Cerebellar nuclear complex (tissue), 1 donor: ENCODE data around the gene PXMP2.
"Not testable (repeated sequence)": the region's sequence is repeated elsewhere in the genome, so short reads cannot be mapped to it uniquely, and the experiment has no call there.

ENCODE experiments used
- DNase-seq, 2 experiments: peaks; one replicate each; lab custom pipeline; 2025; lab: John Stamatoyannopoulos, UW

PXMP2 gene

DNA sequence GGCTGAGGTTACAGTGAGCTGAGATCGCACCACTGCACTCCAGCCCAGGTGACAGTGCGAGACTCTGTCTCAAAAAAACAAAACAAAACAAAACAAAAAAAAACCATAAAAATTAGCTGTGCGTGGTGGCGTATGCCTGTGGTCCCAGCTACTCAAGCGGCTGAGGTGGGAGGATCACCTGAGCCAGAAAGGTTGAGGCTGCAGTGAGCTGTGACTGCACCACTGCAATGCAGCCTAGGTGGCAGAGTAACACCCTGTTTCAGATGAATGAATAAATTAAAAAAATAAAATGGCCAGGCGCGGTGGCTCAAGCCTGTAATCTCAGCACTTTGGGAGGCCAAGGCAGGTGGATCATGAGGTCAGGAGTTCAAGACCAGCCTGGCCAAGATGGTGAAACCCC lies 66.3 kb downstream of the PXMP2 start:
- DNase-seq, result not testable (repeated sequence)

DNA sequence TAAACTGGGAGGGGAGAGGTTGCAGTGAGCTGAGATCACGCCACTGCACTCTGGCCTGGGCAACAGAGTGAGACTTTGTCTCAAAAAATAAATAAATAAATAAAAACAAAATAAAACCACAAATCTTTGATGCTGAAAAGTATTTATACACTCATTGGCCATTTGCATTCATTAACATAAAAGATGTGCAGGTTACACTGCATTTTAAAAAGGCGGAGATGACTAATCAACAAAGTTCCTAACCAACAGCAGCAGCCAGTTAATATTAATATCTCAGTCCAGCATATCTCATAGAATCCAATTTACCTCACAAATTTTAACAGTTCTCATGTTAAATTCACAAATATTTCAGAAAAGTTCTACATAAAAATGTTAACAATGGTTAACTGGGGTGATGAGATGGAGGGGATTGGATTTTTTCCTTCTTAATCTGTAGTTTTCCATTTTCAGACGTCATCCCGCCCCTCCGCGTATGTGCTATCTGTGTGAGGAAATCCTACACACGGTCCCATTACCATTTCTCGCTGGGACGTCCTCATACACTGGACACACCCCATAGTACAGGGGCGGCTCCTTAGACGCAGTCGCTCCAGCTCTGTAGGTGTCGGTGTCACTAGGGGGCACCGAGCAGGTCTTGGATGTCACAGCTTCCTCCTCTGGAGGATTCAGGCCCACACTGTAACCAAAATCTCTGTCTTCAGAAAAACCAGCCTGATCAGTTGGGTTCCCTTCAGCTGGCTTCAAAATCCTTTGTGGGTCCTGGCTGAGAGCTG lies 67.0 kb downstream of the PXMP2 start:
- no peak for DNase-seq
